Activated CD8-positive, alpha-beta memory T cell treated with anti-CD3 and anti-CD28 coated beads, Interleukin-2, amount 50 U/mL, for 24 hours (primary cell): ENCODE results near the gene AHI1.

Experiments used
- DNase-seq: peaks from one replicate; pipeline ENCODE4 v3.0.0-alpha.2; 2020; ENCODE audit errors: extremely low read depth

AHI1 gene

DNA sequence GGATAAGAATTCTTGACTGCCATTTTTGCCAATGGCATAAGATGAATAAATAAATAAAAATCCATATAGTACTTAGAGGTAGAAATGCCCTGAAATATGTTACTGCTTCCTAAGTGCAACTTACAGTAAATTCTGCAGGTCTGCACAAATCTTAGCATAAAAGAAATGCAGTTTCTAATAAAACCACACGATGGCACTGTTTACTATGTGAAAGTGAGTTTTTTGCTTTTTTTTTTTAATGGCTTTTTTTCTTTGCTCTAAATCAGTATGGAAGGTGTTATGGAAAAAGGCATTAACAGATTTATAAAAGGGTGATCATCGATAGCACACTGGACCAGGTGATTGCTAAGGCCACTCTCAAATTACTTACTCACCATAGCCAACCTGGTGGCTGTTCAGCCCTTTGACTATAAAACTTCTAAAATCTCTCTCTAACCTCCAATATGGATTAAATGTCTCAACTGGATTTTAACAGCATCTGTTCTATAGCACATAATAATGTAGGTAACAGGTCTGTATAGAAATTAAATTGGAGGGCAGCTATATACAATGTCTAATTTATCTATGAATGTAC is 45.8 kb downstream of the AHI1 start:
- DNase-seq, result no peak

DNA sequence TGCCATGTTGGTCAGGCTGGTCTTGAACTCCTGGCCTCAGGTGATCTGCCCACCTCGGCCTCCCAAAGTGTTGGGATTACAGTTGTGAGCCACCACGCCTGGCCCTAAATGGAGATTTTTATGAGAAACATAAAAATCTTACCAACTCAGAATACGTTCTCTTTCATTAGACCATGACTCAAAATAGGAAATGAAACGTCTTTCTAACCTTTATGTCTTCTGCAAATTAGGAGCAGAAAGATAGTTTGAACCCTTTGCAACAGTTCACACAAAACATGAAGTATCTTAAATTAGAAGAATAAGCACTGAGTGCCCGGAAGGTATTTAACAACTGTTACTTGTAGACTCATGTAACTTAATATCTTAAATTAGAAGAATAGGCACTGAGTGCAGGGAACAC is 48.3 kb downstream of the AHI1 start:
- no peak for DNase-seq

GRCh38 chr6:135440087-135440792 is 57.3 kb downstream of the AHI1 start:
- DNase-seq, result no peak

DNA sequence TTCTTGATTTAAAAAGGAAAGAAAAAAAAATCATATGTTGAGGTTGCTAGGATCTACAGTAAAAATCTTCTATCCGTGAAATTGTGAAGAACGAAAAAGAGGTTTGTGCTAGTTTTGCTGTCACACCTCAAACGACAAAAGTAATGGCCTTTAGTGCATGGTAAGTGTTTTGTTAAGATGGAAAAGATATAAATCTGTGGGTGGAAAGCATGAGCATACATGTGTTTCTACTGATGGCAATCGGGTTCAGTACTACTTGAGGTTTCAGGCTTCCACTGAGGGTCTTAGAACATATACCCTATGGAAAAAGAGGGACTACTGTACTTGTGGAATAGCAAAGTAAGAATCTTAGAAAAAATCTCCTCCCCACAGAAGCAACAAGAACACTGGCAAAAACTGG is 58.0 kb downstream of the AHI1 start:
- DNase-seq, result no peak

DNA sequence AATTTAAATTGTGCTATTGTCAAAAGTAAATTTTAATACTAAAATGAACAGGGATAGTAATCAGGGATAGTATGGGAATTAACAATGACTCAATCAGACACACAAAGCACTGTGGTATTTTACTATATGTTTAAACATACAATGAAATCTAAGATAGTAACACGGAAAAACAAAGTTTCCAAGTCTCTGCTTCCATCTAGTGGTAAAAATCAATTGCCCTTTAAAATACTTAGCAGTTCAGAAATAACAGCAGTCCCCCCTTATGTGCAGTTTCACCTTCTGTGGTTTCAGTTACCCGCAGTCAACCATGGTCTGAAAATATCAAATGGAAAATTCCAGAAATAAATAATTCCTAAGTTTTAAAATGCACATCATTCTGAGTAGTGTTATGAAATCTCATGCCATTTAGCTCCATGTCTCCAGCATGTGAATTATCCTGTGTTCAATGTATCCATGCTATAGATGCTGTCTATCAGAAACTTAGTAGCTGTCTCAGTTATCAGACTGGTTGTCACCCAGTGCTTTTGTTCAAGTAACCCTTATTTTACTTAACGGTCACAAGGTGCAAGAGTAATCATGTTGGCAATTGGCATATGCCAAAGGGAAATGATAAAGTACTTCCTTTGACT is 58.5 kb downstream of the AHI1 start:
- DNase-seq, result no peak

DNA sequence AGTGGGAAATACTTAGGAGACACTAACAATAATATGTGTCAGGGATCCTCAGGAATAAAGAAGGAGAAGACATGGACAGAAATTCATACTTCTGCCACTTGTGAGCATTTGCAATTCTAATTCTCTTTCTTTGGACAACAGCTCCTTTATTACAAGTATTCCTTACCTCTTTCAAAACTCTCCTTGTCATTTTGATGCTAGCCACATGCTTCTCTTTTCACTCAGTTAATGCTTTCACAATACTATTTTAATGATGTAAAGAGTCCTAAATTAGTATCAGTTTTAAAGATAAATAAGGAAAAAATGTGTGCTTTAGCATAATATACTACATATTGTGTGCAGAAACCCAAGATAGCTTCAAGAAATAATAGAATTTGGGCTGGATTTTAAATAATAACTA is 62.5 kb downstream of the AHI1 start:
- no peak for DNase-seq

DNA sequence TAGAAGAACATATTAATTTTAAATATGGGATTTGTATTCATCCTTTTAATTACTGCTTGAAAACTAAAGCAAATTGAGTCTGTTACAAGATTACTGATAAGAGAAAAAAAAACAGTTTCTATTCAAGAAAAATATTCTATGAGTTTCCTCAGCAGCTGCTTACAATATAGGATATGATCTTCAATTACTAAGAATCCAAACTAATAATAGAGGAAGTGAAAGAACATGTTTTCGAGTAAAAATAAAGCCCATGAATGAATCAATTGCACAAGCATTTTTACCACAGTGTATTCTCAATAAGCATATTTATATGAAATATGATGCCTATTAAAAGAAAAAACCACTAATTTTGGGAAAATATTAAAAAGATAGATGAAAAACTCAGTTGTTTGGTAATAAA is 63.4 kb downstream of the AHI1 start:
- no peak for DNase-seq

GRCh38 chr6:135428078-135428477 is 69.5 kb downstream of the AHI1 start:
- no peak for DNase-seq

GRCh38 chr6:135426833-135427232 is 70.7 kb downstream of the AHI1 start:
- no peak for DNase-seq

- DNase-seq, result no peak
Observed at GRCh38 chr6:135424385-135424784, 73.2 kb downstream of the AHI1 start.

- no peak for DNase-seq
Observed at GRCh38 chr6:135423649-135424128, 73.9 kb downstream of the AHI1 start.

GRCh38 chr6:135419162-135419561 is 78.4 kb downstream of the AHI1 start:
- no peak for DNase-seq

DNA sequence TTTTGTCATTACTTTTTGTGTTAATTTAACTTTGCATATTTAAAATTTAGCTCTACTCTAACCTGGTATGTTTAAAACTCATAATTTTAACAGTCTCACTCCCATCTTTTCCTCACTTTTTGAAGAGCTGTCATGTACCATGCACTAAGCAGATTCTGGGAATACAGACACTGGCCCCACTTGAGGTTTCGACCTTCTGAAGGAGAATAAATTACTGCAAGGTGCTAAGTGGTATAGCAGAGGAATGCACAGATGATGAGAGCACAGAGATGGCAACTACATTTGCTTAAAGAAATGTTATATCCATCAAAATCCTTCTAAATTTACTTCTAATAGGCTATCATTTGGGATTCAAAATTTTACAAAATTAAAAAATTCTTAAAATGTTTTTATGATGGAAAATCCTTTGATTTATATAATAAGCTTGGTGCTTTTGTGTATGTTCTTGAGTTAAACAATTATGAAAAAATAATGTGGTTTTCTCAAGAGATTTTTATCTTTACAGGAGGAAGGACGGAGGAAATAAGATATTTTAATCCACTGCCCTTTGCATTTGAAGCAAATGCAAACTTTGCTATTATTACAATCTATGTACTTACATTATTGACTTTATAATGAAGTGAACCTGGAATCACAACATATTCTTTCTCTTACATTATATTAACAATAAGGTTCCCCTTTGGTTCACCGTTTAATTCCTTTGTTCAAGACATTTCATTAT is 79.3 kb downstream of the AHI1 start:
- no peak for DNase-seq

GRCh38 chr6:135412761-135413160 is 84.8 kb downstream of the AHI1 start:
- DNase-seq, result no peak

DNA sequence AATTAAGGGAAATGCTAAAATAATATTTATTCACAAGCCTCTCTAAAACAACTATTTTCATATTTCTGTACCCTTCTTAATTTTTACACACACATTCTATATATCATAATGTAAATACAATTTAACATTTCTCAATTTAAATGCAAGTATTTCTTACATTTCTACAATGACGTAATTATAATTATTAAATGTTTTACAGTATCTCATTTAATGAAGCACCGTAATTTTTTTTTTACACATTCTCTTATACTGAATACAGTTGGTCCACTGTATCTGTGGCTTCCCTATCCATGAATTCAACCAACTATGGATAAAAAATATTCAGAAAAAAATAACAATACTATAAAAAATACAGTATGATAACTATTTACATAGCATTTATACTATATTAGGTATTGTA is 85.7 kb downstream of the AHI1 start:
- DNase-seq, result no peak

GRCh38 chr6:135411339-135411738 is 86.2 kb downstream of the AHI1 start:
- DNase-seq, result no peak

DNA sequence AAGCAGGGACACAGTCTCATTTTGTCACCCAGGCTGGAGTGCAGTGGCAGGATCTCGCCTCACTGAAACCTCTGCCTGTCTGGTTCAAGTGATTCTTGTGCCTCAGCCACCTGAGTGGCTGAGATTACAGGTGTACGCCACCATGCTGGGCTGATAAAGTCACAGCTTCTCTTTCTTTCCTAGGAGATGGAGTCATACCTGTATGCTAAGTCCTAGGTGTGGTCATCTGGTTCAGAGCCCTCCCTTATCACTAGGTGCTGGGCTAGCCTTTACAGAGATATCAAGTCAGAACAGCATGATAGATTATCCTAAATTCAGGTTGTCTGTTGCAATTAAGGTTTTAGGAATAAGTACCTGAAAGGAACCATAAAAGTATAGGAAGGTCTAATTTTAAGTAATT is 86.7 kb downstream of the AHI1 start:
- no peak for DNase-seq

DNA sequence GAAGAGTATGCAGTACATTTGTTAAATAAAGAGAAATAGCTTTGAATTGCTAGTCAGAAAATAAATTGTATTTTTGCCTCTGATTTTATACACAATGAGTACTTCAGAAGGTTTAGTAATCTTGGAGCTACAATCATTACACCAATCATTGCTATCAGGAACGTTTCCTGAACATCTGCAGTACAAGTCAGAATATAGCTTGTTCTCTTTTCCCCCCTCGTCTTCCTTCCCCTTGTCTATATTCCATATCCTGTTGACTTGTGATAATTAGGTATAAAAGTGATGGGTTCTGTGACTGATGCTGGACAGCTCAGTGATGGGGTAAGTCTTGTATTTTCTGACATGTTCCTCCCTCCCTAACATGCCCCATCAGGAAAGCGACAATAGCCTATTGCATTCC is 94.0 kb downstream of the AHI1 start:
- no peak for DNase-seq

DNA sequence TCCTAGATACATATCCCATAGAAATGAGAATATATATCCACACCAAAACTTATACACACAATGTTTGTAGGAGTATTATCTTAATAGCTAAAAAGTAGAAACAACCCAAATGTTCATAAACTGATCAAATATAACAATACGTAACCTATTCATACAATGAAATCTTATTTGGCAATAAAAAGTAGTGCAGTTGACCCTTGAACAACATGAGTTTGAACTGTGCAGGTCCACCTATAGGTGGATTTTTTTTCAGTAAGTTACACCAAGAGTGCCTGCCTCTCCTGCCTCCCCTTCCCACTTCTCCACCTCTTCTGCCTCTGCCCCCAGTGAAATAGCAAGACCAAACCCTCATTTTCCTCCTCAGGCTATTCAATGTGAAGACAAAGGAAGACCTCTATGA is 95.2 kb downstream of the AHI1 start:
- DNase-seq, result no peak

DNA sequence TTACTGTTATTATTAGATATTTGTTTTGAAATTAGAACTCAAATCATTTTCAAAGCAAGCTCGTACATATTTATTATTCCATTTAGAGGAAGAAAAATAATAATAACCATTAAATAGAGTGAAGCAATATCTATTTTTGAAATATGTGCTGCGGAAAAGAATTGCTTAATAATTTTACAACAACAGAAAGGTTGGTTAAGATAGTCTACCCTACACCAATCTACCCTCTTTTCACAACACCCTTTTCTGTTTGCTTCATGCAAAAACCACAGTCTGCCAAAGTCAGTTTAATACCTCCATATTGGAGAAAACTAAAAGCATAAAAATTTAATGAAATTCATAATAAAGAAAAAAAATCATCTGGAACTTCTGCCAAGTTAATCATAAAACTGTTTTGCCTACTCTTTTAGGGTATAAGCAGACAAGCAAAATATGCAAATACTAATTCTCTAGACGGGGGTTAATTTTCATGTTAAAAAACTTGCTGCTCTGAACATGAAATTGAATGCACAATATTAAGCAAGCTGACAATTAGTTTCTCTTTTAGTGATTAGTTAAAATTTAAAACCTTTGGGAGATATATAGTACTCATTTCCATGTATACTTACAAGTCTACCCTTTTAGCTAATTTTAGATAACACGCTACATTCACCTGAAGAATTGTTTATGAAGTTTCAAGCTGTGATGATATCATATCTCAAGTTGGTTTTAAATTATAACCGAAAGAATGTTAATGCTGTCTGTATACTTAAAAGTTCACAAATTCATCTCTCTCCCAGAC is 100.2 kb downstream of the AHI1 start:
- no peak for DNase-seq

DNA sequence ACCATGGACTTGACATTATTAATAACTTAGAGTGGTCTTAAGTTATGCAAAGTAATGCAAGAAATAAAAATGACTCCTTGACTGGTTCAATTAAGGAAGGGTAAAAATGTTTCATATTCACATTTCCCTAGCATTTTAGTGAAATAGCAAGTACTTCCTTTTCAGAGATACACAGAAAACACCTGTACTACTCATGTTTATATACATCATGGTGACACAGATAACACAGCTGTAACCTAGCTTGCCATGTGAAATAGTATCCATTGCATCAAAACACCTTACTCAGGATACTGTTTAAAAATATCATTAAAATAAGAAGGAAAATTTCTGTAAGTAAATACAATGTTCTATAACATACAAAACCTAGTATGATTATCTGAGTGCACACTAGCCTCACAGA is 102.4 kb downstream of the AHI1 start:
- DNase-seq, result no peak

GRCh38 chr6:135393289-135393688 is 104.3 kb downstream of the AHI1 start:
- DNase-seq, result no peak
